Peyer's patch (tissue), 4 donors: ENCODE data around the gene SPON2.

Experiments used
- POLR2A ChIP-seq, 2 donors: fragments of 450-650 bp; IDR thresholded peaks; one replicate each; pipeline ENCODE4 v1.5.1; 2017; ENCODE audit warnings: antibody characterized with exemption in 2 of 2, mild to moderate bottlenecking in 2 of 2, moderate library complexity in 2 of 2
- TF ChIP-seq, protein P1 (sequence below), 6 experiments: fragments of 450-650 bp in 4 of 6; fragments of 200-600 bp in 2 of 6; sonication (generic) in 1 of 6; IDR thresholded peaks; one replicate each; pipeline ENCODE4 v1.5.1; 2017 to 2019; ENCODE audit warnings: antibody characterized with exemption in 6 of 6, mild to moderate bottlenecking in 3 of 6, moderate library complexity in 1 of 6

DNA sequence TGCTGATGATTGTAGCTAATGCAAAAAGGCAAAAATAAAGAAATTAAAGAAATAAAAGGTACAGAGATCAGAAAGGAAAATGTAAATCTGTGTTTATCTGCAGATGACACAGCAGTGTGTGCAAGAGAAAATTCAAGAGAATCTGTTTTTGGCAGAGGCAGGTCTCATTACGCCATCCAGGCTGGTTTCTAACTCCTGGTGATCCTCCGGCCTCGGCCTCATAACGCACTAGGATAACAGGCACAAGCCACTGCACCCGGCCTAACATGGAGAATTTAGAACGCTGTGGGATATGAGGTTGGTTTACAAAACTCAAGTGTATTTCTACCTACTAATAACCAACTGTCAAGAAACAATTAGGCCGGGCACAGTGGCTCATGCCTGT is 47.2 kb upstream of the SPON2 start:
- TF ChIP-seq, protein P1, sequence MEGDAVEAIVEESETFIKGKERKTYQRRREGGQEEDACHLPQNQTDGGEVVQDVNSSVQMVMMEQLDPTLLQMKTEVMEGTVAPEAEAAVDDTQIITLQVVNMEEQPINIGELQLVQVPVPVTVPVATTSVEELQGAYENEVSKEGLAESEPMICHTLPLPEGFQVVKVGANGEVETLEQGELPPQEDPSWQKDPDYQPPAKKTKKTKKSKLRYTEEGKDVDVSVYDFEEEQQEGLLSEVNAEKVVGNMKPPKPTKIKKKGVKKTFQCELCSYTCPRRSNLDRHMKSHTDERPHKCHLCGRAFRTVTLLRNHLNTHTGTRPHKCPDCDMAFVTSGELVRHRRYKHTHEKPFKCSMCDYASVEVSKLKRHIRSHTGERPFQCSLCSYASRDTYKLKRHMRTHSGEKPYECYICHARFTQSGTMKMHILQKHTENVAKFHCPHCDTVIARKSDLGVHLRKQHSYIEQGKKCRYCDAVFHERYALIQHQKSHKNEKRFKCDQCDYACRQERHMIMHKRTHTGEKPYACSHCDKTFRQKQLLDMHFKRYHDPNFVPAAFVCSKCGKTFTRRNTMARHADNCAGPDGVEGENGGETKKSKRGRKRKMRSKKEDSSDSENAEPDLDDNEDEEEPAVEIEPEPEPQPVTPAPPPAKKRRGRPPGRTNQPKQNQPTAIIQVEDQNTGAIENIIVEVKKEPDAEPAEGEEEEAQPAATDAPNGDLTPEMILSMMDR (IDR thresholded peaks at IDR 0.05): no peak
- TF ChIP-seq POLR2A (IDR thresholded peaks at IDR 0.05): no peak
